GM12878 (cell line): Measurements from ENCODE around the gene GPR152. TPM values are rescaled to one million over a fixed set of nuclear protein-coding genes. Genes with fewer than 3 reads are reported as not detected.

Source experiments
- ATAC-seq: fragments of 200-7000 bp; cut with Tn5 transposase; 3 replicates; pipeline ENCODE4 v1.9.1; 2020; ENCODE audit warnings: mild to moderate bottlenecking, moderate library complexity
- BruUV-seq: library from RNA; stranded (reverse); fragments of 400-500 nt; replicated peaks from 2 replicates; lab custom pipeline; 2021; lab: Mats Ljungman, UMichigan
- CTCF ChIA-PET: fragments of 300-600 bp; sonication (Branson Sonifier 250); formaldehyde crosslinking; extraction: SDS; loops from one replicate; lab custom pipeline; 2021; ENCODE audit warnings: inconsistent platforms; lab: Yijun Ruan, JAX
- POLR2A ChIA-PET: fragments of 350-600 bp; formaldehyde crosslinking; extraction: SDS; loops from one replicate; lab custom pipeline; 2021; ENCODE audit warnings: inconsistent platforms; lab: Charles Lee
- RAD21 ChIA-PET: fragments of 300-600 bp; sonication (Branson Sonifier 250); formaldehyde crosslinking; loops from one replicate; lab custom pipeline; 2023; ENCODE audit warnings: antibody characterized with exemption; ENCODE audit not compliant: unreplicated experiment; lab: Charles Lee
- SMC1A ChIA-PET: fragments of 300-600 bp; sonication (Branson Sonifier 250); formaldehyde crosslinking; loops from one replicate; lab custom pipeline; 2023; ENCODE audit not compliant: unreplicated experiment, uncharacterized antibody; lab: Charles Lee
- DNase-seq: peaks from one replicate; pipeline ENCODE4 v3.0.0-alpha.2; 2011; ENCODE audit warnings: low read depth, low spot score
- FAIRE-seq: peaks from 3 replicates; lab custom pipeline; 2011; peaks lifted over from hg19 to GRCh38; lab: Jason Lieb, UNC
- H2AFZ ChIP-seq: 2 replicates; pipeline ENCODE4 v1.6.0; 2011; ENCODE audit warnings: low read depth, low read length, control low read depth; ENCODE audit not compliant: control insufficient read depth
- H3K27ac ChIP-seq: 2 replicates; pipeline ENCODE4 v1.5.1; 2011; ENCODE audit warnings: control low read depth; ENCODE audit not compliant: control insufficient read depth, insufficient read depth
- H3K27me3 ChIP-seq, 2 experiments: replicated peaks in 1 of 2; 2 replicates each; pipeline versions ENCODE4 v1.6.0 to v1.6.1; 2011; ENCODE audit warnings: low read length in 1 of 2; ENCODE audit not compliant: control insufficient read depth in 2 of 2, insufficient read depth in 2 of 2
- H3K36me3 ChIP-seq, 2 experiments: 2 replicates each; pipeline ENCODE4 v1.5.1; 2011; ENCODE audit warnings: low read length in 1 of 2; ENCODE audit not compliant: control insufficient read depth in 2 of 2, insufficient read depth in 2 of 2
- H3K4me1 ChIP-seq: 2 replicates; pipeline ENCODE4 v1.6.1; 2011; ENCODE audit warnings: mild to moderate bottlenecking, low read length, moderate library complexity, mixed read lengths; ENCODE audit not compliant: control insufficient read depth, insufficient read depth
- H3K4me2 ChIP-seq: 2 replicates; pipeline ENCODE4 v1.6.0; 2011; ENCODE audit warnings: control low read depth; ENCODE audit not compliant: control insufficient read depth, insufficient read depth
- H3K4me3 ChIP-seq: fragments of 200-600 bp; sonication (generic); 2 replicates; pipeline ENCODE4 v1.5.1; 2016
- H3K79me2 ChIP-seq: 2 replicates; pipeline ENCODE4 v1.6.0; 2011; ENCODE audit warnings: low read length; ENCODE audit not compliant: control insufficient read depth, insufficient read depth
- H3K9ac ChIP-seq: 2 replicates; pipeline ENCODE4 v1.8.0; 2011; ENCODE audit warnings: low read length, control low read depth, mixed read lengths; ENCODE audit not compliant: control insufficient read depth, insufficient read depth
- H3K9me3 ChIP-seq: replicated peaks from 3 replicates; pipeline ENCODE4 v1.5.1; 2011; ENCODE audit warnings: mild to moderate bottlenecking, low read length; ENCODE audit not compliant: control insufficient read depth, insufficient read depth
- H4K20me1 ChIP-seq: 2 replicates; pipeline ENCODE4 v1.6.0; 2011; ENCODE audit not compliant: control insufficient read depth, insufficient read depth
- ATF7 ChIP-seq: fragments of 450-650 bp; IDR thresholded peaks from 2 replicates; pipeline ENCODE4 v1.6.1; 2016; ENCODE audit warnings: low read depth, mild to moderate bottlenecking
- CBFB ChIP-seq: IDR thresholded peaks from 2 replicates; pipeline ENCODE4 v1.6.1; 2016; ENCODE audit warnings: antibody characterized with exemption, low read depth
- DPF2 ChIP-seq: fragments of 450-650 bp; IDR thresholded peaks from 2 replicates; pipeline ENCODE4 v1.6.1; 2017; ENCODE audit warnings: mild to moderate bottlenecking
- E2F4 ChIP-seq: IDR thresholded peaks from 2 replicates; pipeline ENCODE4 v1.6.1; 2012; ENCODE audit warnings: low read depth, low read length, improper control_type of control experiment
- EZH2 ChIP-seq: IDR thresholded peaks from 2 replicates; pipeline ENCODE4 v1.6.1; 2012; ENCODE audit warnings: low read depth, mild to moderate bottlenecking, control low read depth, inconsistent platforms, low read length, borderline replicate concordance; ENCODE audit not compliant: control insufficient read depth
- IKZF1 ChIP-seq: fragments of 450-650 bp; conservative IDR thresholded peaks from 2 replicates; pipeline ENCODE4 v1.6.1; 2017; ENCODE audit warnings: antibody characterized with exemption, mild to moderate bottlenecking
- IRF3 ChIP-seq: fragments of 450-650 bp; IDR thresholded peaks from 2 replicates; pipeline ENCODE4 v1.6.1; 2014; ENCODE audit warnings: mild to moderate bottlenecking
- LARP7 ChIP-seq: fragments of 450-650 bp; IDR thresholded peaks from 2 replicates; pipeline ENCODE4 v1.6.1; 2017; ENCODE audit warnings: mild to moderate bottlenecking
- POLR2AphosphoS2 ChIP-seq: IDR thresholded peaks from 2 replicates; pipeline ENCODE4 v1.6.1; 2011; ENCODE audit warnings: low read depth, mild to moderate bottlenecking, low read length, improper control_type of control experiment, moderate library complexity
- RBBP5 ChIP-seq: fragments of 200-600 bp; sonication (generic); conservative IDR thresholded peaks from 2 replicates; pipeline ENCODE4 v1.6.1; 2016
- SP1 ChIP-seq: IDR thresholded peaks from one replicate; pipeline ENCODE4 v1.6.1; 2011; ENCODE audit warnings: low read depth, low read length
- YY1 ChIP-seq: IDR thresholded peaks from 2 replicates; pipeline ENCODE4 v1.6.1; 2011; ENCODE audit warnings: low read depth, mild to moderate bottlenecking, low read length
- WGBS: methylation state at CpG from one replicate; pipeline ENCODE4 v1.1.6; 2016; ENCODE audit warnings: low lambda C conversion rate; ENCODE audit not compliant: insufficient replicate concordance, insufficient coverage; ENCODE audit errors: missing lambda C conversion rate; 5-methylcytosine and 5-hydroxymethylcytosine counted together
- in situ Hi-C: fragments of 300-500 bp; cut with MboI; formaldehyde crosslinking; loops from 9 replicates; pipeline ENCODE4 v1.14.3; 2018; ENCODE audit warnings: mixed read lengths
- intact Hi-C: fragments of 100-400 bp; cut with micrococcal nuclease; formaldehyde crosslinking; loops from one replicate; pipeline ENCODE4 v1.14.2; 2022; ENCODE audit not compliant: unreplicated experiment
- polyA plus RNA-seq, 11 experiments: library from polyadenylated mRNA; depleted of rRNA in 4 of 11; unstranded in 6 of 11; stranded (reverse) in 5 of 11; fragments of >200 nt; fragmentation: Nextera tagmentation in 4 of 11; fragmentation: Illumina TruSeq in 1 of 11; extraction: Ambion mirVana in 4 of 11; extraction: Trizol in 1 of 11; gene quantifications; 1 replicate in 1 of 11; 2 replicates in 10 of 11; pipeline versions ENCODE4 v1.2.1 to v1.2.3, GENCODE V29; 2011 to 2016; ENCODE audit warnings: inconsistent platforms in 2 of 11, missing spikeins in 2 of 11, low read depth in 1 of 11
- total RNA-seq, 4 experiments: library from RNA; depleted of rRNA in 3 of 4; stranded (reverse); fragments of >200 nt in 3 of 4; fragmentation: Illumina TruSeq in 1 of 4; extraction: Trizol in 1 of 4; gene quantifications; 2 replicates each; pipeline versions ENCODE4 v1.2.1 to v1.2.3, GENCODE V29; 2013 to 2021

The GPR152 gene
- total and polyA plus RNA-seq, 10 of the 15 experiments (the other 5 are each of a cell fraction or from before 2014, with no cell fraction given), result not detected

GRCh38 chr11:67497656-67498291 is 45.2 kb upstream of the GPR152 start:
- H3K36me3 ChIP-seq, result peaks cover 0 to 10% of the 10 kb centered on the region in 2 experiments; a peak in 3 of 4 replicates
- CTCF ChIA-PET, result no interaction called here
- ATAC-seq (no peak), FAIRE-seq (no peak), DNase-seq (no peak)
- no peak overlapping the region for H3K4me3 ChIP-seq
- no peaks in the 10 kb centered on the region for H3K9me3 ChIP-seq
- H3K4me1 ChIP-seq, result no peaks in the 10 kb centered on the region; the same call in 1 of the 2 replicates
- SMC1A ChIA-PET, result no interaction called here
- TF ChIP-seq RBBP5 (no peak), IKZF1 (no peak), EZH2 (no peak), E2F4 (no peak), ATF7 (no peak), SP1 (no peak), IRF3 (no peak), CBFB (no peak), LARP7 (no peak), DPF2 (no peak), YY1 (no peak), POLR2AphosphoS2 (no peak)
- H3K27ac ChIP-seq, result no peak overlapping the region
- no TSS peak for BruUV-seq
- no peak overlapping the region for H2AFZ ChIP-seq
- RAD21 ChIA-PET, result no interaction called here
- H4K20me1 ChIP-seq, result no peaks in the 10 kb centered on the region; the same call in 1 of the 2 replicates
- WGBS, result 90% methylated on average over 21 of the region's 21 CpGs
- no peak overlapping the region for H3K4me2 ChIP-seq
- POLR2A ChIA-PET, result no interaction called here
- H3K27me3 ChIP-seq, result no peaks in the 10 kb centered on the region
- intact Hi-C loops, result no loop called here
- H3K9ac ChIP-seq, result no peak overlapping the region
- in situ Hi-C loops, result no loop called here
- H3K79me2 ChIP-seq, result no peaks in the 10 kb centered on the region
